Measurements from ENCODE around the gene RPL18.

GRCh38 chr19:48664476-48664875 lies 45.5 kb upstream of the RPL18 start:
- TF ChIP-seq CTCF (conservative IDR thresholded peaks at IDR 0.05 in 1 of 2, IDR thresholded peaks at IDR 0.05 in 1 of 2; ENCODE audit: low read depth in 1 of 2, low read length in 2 of 2) = no peak
- no peak for TF ChIP-seq EZH2 (IDR thresholded peaks at IDR 0.05; ENCODE audit: low read length, missing control alignments)

Measured in fibroblast of lung (primary cell).